HEK293 (cell line): Measurements from ENCODE around the gene ZSCAN1.

Source experiments
- CTCF ChIA-PET: fragments of 350-600 bp; formaldehyde crosslinking; extraction: SDS; loops from one replicate; lab custom pipeline; 2021; ENCODE audit warnings: antibody characterized with exemption; lab: Yijun Ruan, JAX
- POLR2A ChIA-PET: fragments of 300-600 bp; formaldehyde crosslinking; extraction: SDS; loops from one replicate; lab custom pipeline; 2020; ENCODE audit warnings: antibody characterized with exemption, inconsistent platforms; lab: Yijun Ruan, JAX
- H3K27ac ChIP-seq: fragments of 200-500 bp; sonication (Bioruptor generic); 2 replicates; pipeline ENCODE4 v1.5.1; 2014; ENCODE audit warnings: low read depth, low read length, control low read depth, inconsistent platforms; ENCODE audit errors: extremely low read depth
- H3K36me3 ChIP-seq, 2 experiments: fragments of 200-500 bp in 1 of 2; sonication (Bioruptor generic) in 1 of 2; 1 replicate in 1 of 2; 2 replicates in 1 of 2; pipeline ENCODE4 v1.5.1; 2014 to 2017; ENCODE audit warnings: inconsistent platforms in 2 of 2, low read length in 2 of 2; ENCODE audit not compliant: control insufficient read depth in 2 of 2, insufficient read depth in 1 of 2
- H3K4me1 ChIP-seq: fragments of 200-500 bp; sonication (Bioruptor generic); 2 replicates; pipeline ENCODE4 v1.5.1; 2014; ENCODE audit warnings: mild to moderate bottlenecking, low read length, inconsistent platforms; ENCODE audit not compliant: control insufficient read depth, insufficient read depth
- H3K4me3 ChIP-seq: 2 replicates; pipeline ENCODE4 v1.5.1; 2011; ENCODE audit warnings: low read depth, mild to moderate bottlenecking, control low read depth, low read length, moderate library complexity
- H3K9me3 ChIP-seq: fragments of 200-500 bp; sonication (Bioruptor generic); 2 replicates; pipeline ENCODE4 v1.5.1; 2014; ENCODE audit warnings: low read depth, low read length, inconsistent platforms; ENCODE audit not compliant: control insufficient read depth, insufficient read depth
- GLI4 ChIP-seq: fragments of 450-650 bp; formaldehyde crosslinking; IDR thresholded peaks from 2 replicates; pipeline ENCODE4 v1.5.1; 2016; ENCODE audit warnings: missing biosample characterization, missing genetic modification characterization
- MEIS1 ChIP-seq: sonication (generic); formaldehyde crosslinking; IDR thresholded peaks from 2 replicates; pipeline ENCODE4 v1.8.1; 2022; ENCODE audit warnings: missing genetic modification reagents, mild to moderate bottlenecking, borderline replicate concordance
- OVOL3 ChIP-seq: fragments of 450-650 bp; formaldehyde crosslinking; IDR thresholded peaks from 2 replicates; pipeline ENCODE4 v1.5.1; 2016; ENCODE audit warnings: missing biosample characterization, missing genetic modification characterization
- ZNF211 ChIP-seq: fragments of 450-650 bp; formaldehyde crosslinking; IDR thresholded peaks from 2 replicates; pipeline ENCODE4 v1.5.1; 2016; ENCODE audit warnings: low read depth, missing biosample characterization, missing genetic modification characterization
- ZNF341 ChIP-seq: fragments of 450-650 bp; formaldehyde crosslinking; IDR thresholded peaks from 2 replicates; pipeline ENCODE4; 2016; ENCODE audit warnings: low read depth, missing biosample characterization, missing genetic modification characterization
- ZNF354C ChIP-seq: fragments of 450-650 bp; formaldehyde crosslinking; IDR thresholded peaks from 2 replicates; pipeline ENCODE4 v1.5.1; 2016; ENCODE audit warnings: missing biosample characterization, missing genetic modification characterization, low read depth, borderline replicate concordance
- ZNF610 ChIP-seq: fragments of 450-650 bp; formaldehyde crosslinking; IDR thresholded peaks from 2 replicates; pipeline ENCODE4 v1.5.1; 2016; ENCODE audit warnings: missing biosample characterization, missing genetic modification characterization, borderline replicate concordance
- ZNF701 ChIP-seq: fragments of 450-650 bp; formaldehyde crosslinking; IDR thresholded peaks from 2 replicates; pipeline ENCODE4 v1.5.1; 2016; ENCODE audit warnings: missing biosample characterization, missing genetic modification characterization
- ZNF830 ChIP-seq: fragments of 450-650 bp; IDR thresholded peaks from 2 replicates; pipeline ENCODE4 v1.5.0; 2018; ENCODE audit warnings: missing biosample characterization, missing genetic modification characterization, low read depth, mild to moderate bottlenecking, moderate library complexity
- TF ChIP-seq, protein P1 (sequence below): fragments of 450-650 bp; formaldehyde crosslinking; IDR thresholded peaks from 2 replicates; pipeline ENCODE4 v1.5.1; 2016; ENCODE audit warnings: missing biosample characterization, missing genetic modification characterization
- TF ChIP-seq, protein P2 (sequence below): fragments of 450-650 bp; formaldehyde crosslinking; IDR thresholded peaks from 2 replicates; pipeline ENCODE4 v1.5.1; 2016; ENCODE audit warnings: missing biosample characterization, missing genetic modification characterization
- TF ChIP-seq, protein P3 (sequence below): fragments of 450-650 bp; formaldehyde crosslinking; IDR thresholded peaks from 2 replicates; pipeline ENCODE4 v1.5.1; 2016; ENCODE audit warnings: missing biosample characterization, missing genetic modification characterization
- TF ChIP-seq, protein P4 (sequence below): fragments of 450-650 bp; formaldehyde crosslinking; IDR thresholded peaks from 2 replicates; pipeline ENCODE4 v1.5.1; 2017; ENCODE audit warnings: missing biosample characterization, missing genetic modification characterization
- TF ChIP-seq, protein P5 (sequence below): fragments of 450-650 bp; formaldehyde crosslinking; IDR thresholded peaks from 2 replicates; pipeline ENCODE4 v1.5.1; 2016; ENCODE audit warnings: missing biosample characterization, missing genetic modification characterization
- TF ChIP-seq, protein P6 (sequence below): fragments of 450-650 bp; formaldehyde crosslinking; IDR thresholded peaks from 2 replicates; pipeline ENCODE4 v1.5.1; 2016; ENCODE audit warnings: missing biosample characterization, missing genetic modification characterization, borderline replicate concordance

Gene ZSCAN1

DNA sequence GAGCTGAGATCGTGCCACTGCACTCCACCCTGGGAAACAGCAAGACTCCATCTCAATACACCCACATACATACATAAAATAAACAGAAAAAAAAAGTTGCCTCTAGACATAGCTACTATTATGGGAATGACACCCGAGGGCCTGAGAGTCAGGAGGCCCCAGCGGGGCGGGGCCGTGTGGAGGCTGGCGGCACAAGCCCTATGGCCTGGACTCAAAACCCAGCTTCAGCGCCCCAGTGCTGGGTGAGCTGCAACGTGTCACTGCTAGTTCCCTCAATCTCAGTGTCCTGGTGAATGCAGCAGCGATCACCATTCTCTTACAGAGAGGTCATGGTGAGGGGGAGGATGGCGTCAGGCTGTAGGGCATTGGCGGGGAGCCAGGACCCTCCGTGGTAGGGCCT lies 9.2 kb upstream of the ZSCAN1 start:
- ChIA-PET POLR2A (no interaction called here), CTCF (interaction anchor here (0.7 kb wide), 1 partner anchor 848 kb away, joined by 4 read pairs; no protein-coding TSS in a partner anchor)
- Histone ChIP-seq H3K4me1 (no peaks in the 10 kb centered on the region), H3K9me3 (no peaks in the 10 kb centered on the region; the same call in 1 of the 2 replicates), H3K27ac (no peak overlapping the region), H3K36me3 (no peaks in the 10 kb centered on the region), H3K4me3 (no peak overlapping the region)
- TF ChIP-seq, protein P1, sequence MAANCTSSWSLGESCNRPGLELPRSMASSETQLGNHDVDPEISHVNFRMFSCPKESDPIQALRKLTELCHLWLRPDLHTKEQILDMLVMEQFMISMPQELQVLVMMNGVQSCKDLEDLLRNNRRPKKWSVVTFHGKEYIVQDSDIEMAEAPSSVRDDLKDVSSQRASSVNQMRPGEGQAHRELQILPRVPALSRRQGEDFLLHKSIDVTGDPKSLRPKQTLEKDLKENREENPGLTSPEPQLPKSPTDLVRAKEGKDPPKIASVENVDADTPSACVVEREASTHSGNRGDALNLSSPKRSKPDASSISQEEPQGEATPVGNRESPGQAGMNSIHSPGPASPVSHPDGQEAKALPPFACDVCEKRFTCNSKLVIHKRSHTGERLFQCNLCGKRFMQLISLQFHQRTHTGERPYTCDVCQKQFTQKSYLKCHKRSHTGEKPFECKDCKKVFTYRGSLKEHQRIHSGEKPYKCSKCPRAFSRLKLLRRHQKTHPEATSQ = no peak
- TF ChIP-seq ZNF830 (tag by site-specific recombination) = no peak
- TF ChIP-seq, protein P2, sequence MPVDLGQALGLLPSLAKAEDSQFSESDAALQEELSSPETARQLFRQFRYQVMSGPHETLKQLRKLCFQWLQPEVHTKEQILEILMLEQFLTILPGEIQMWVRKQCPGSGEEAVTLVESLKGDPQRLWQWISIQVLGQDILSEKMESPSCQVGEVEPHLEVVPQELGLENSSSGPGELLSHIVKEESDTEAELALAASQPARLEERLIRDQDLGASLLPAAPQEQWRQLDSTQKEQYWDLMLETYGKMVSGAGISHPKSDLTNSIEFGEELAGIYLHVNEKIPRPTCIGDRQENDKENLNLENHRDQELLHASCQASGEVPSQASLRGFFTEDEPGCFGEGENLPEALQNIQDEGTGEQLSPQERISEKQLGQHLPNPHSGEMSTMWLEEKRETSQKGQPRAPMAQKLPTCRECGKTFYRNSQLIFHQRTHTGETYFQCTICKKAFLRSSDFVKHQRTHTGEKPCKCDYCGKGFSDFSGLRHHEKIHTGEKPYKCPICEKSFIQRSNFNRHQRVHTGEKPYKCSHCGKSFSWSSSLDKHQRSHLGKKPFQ = no peak
- no peak for TF ChIP-seq GLI4 (tag by site-specific recombination)
- TF ChIP-seq MEIS1 = no peak
- TF ChIP-seq, protein P3, sequence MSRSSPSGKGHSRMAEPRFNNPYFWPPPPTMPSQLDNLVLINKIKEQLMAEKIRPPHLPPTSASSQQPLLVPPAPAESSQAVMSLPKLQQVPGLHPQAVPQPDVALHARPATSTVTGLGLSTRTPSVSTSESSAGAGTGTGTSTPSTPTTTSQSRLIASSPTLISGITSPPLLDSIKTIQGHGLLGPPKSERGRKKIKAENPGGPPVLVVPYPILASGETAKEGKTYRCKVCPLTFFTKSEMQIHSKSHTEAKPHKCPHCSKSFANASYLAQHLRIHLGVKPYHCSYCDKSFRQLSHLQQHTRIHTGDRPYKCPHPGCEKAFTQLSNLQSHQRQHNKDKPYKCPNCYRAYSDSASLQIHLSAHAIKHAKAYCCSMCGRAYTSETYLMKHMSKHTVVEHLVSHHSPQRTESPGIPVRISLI = no peak
- TF ChIP-seq ZNF341 (tag by site-specific recombination) = no peak
- TF ChIP-seq, protein P4, sequence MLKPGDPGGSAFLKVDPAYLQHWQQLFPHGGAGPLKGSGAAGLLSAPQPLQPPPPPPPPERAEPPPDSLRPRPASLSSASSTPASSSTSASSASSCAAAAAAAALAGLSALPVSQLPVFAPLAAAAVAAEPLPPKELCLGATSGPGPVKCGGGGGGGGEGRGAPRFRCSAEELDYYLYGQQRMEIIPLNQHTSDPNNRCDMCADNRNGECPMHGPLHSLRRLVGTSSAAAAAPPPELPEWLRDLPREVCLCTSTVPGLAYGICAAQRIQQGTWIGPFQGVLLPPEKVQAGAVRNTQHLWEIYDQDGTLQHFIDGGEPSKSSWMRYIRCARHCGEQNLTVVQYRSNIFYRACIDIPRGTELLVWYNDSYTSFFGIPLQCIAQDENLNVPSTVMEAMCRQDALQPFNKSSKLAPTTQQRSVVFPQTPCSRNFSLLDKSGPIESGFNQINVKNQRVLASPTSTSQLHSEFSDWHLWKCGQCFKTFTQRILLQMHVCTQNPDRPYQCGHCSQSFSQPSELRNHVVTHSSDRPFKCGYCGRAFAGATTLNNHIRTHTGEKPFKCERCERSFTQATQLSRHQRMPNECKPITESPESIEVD (tag by site-specific recombination) = no peak
- no peak for TF ChIP-seq OVOL3
- no peak for TF ChIP-seq ZNF211 (tag by site-specific recombination)
- TF ChIP-seq, protein P5, sequence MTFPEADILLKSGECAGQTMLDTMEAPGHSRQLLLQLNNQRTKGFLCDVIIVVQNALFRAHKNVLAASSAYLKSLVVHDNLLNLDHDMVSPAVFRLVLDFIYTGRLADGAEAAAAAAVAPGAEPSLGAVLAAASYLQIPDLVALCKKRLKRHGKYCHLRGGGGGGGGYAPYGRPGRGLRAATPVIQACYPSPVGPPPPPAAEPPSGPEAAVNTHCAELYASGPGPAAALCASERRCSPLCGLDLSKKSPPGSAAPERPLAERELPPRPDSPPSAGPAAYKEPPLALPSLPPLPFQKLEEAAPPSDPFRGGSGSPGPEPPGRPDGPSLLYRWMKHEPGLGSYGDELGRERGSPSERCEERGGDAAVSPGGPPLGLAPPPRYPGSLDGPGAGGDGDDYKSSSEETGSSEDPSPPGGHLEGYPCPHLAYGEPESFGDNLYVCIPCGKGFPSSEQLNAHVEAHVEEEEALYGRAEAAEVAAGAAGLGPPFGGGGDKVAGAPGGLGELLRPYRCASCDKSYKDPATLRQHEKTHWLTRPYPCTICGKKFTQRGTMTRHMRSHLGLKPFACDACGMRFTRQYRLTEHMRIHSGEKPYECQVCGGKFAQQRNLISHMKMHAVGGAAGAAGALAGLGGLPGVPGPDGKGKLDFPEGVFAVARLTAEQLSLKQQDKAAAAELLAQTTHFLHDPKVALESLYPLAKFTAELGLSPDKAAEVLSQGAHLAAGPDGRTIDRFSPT (tag by site-specific recombination) = no peak
- TF ChIP-seq, protein P6, sequence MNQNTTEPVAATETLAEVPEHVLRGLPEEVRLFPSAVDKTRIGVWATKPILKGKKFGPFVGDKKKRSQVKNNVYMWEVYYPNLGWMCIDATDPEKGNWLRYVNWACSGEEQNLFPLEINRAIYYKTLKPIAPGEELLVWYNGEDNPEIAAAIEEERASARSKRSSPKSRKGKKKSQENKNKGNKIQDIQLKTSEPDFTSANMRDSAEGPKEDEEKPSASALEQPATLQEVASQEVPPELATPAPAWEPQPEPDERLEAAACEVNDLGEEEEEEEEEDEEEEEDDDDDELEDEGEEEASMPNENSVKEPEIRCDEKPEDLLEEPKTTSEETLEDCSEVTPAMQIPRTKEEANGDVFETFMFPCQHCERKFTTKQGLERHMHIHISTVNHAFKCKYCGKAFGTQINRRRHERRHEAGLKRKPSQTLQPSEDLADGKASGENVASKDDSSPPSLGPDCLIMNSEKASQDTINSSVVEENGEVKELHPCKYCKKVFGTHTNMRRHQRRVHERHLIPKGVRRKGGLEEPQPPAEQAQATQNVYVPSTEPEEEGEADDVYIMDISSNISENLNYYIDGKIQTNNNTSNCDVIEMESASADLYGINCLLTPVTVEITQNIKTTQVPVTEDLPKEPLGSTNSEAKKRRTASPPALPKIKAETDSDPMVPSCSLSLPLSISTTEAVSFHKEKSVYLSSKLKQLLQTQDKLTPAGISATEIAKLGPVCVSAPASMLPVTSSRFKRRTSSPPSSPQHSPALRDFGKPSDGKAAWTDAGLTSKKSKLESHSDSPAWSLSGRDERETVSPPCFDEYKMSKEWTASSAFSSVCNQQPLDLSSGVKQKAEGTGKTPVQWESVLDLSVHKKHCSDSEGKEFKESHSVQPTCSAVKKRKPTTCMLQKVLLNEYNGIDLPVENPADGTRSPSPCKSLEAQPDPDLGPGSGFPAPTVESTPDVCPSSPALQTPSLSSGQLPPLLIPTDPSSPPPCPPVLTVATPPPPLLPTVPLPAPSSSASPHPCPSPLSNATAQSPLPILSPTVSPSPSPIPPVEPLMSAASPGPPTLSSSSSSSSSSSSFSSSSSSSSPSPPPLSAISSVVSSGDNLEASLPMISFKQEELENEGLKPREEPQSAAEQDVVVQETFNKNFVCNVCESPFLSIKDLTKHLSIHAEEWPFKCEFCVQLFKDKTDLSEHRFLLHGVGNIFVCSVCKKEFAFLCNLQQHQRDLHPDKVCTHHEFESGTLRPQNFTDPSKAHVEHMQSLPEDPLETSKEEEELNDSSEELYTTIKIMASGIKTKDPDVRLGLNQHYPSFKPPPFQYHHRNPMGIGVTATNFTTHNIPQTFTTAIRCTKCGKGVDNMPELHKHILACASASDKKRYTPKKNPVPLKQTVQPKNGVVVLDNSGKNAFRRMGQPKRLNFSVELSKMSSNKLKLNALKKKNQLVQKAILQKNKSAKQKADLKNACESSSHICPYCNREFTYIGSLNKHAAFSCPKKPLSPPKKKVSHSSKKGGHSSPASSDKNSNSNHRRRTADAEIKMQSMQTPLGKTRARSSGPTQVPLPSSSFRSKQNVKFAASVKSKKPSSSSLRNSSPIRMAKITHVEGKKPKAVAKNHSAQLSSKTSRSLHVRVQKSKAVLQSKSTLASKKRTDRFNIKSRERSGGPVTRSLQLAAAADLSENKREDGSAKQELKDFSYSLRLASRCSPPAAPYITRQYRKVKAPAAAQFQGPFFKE (tag by site-specific recombination) = no peak
- no peak for TF ChIP-seq ZNF610
- no peak for TF ChIP-seq ZNF354C
- no peak for TF ChIP-seq ZNF701 (tag by site-specific recombination)
